GM21786 (cell line): ENCODE results near the gene ARMS2.

Experiments used
- ATAC-seq: cut with Tn5 transposase; IDR thresholded peaks from one replicate; pipeline ENCODE4 v1.9.1; 2021; ENCODE audit not compliant: unreplicated experiment

ARMS2 gene

DNA sequence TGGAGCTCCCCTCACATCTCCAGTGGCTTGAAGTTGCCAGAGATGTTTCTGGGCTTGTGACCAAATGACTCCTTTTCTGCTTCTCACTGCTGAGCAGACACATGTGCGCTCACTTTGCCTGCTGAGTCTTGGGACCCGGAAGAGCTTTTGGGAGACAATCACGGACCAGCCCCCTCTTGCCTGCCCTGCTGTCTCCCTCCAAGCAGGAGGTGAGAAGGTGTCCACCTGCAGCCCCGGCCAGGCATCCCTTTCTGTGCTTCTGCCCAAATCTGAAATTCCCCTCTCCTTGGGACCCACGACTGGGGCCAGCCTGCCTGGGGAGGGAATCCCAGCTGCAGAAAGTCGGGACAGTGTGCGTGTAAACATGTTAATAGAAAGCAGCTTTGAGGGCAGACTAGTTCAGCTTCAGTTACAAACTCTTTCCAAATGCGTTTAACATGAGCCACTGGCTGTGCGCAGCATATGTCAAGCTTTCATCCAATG is 38.6 kb downstream of the ARMS2 start:
- no peak for ATAC-seq

- no peak for ATAC-seq
These were observed 39.3 kb downstream of the ARMS2 start for GRCh38 chr10:122493761-122494160.

- no peak for ATAC-seq
These were observed 39.8 kb downstream of the ARMS2 start for GRCh38 chr10:122494173-122494820.

- ATAC-seq, result no peak
These were observed 40.4 kb downstream of the ARMS2 start for GRCh38 chr10:122494833-122495232.

GRCh38 chr10:122495406-122496340 is 41.2 kb downstream of the ARMS2 start:
- no peak for ATAC-seq

DNA sequence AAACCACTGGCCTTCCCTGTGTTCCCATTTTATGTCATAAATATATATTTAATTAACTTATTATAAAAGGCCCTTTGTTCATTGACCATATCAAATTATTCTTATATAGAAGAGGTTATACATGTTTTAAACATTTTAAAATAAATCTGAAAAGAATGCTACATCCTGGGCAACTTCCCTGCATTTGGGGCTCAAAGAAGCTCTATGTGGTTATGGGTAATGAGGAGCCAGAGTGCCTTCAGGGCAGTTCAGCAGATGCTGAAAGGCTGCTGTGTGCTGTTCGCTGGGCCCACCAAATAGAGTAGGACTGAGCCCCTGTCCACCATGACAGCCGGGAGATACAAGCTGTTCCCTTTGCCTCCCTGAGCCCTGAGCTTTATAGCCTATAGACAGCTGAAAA is 42.8 kb downstream of the ARMS2 start:
- no peak for ATAC-seq

GRCh38 chr10:122498521-122498920 is 44.1 kb downstream of the ARMS2 start:
- ATAC-seq, result no peak

- no peak for ATAC-seq
These were observed 44.6 kb downstream of the ARMS2 start for GRCh38 chr10:122499012-122499411.

- no peak for ATAC-seq
These were observed 45.1 kb downstream of the ARMS2 start for GRCh38 chr10:122499491-122499941.

- ATAC-seq, result no peak
These were observed 45.7 kb downstream of the ARMS2 start for GRCh38 chr10:122500194-122500593.

- no peak for ATAC-seq
These were observed 46.3 kb downstream of the ARMS2 start for GRCh38 chr10:122500726-122501125.

DNA sequence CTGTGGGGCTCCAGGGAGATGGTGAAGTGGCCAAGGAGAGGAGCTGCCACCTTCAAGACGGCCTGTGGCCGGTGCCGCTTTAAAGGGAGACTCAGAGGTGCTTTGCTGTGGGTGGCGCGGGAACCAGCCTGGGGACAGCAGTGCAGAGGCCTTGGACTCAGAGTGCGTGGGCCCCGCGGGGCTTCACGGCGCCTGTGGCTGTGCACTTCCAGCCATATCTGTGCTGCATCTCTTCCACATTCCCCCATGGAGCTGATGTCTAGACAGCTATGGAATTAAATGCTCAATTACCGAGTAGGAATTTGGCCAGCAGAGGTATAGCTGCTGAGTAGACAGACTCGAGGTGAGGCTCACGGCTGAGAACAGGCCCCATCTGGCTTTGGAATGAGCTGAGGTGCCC is 48.6 kb downstream of the ARMS2 start:
- ATAC-seq, result no peak

DNA sequence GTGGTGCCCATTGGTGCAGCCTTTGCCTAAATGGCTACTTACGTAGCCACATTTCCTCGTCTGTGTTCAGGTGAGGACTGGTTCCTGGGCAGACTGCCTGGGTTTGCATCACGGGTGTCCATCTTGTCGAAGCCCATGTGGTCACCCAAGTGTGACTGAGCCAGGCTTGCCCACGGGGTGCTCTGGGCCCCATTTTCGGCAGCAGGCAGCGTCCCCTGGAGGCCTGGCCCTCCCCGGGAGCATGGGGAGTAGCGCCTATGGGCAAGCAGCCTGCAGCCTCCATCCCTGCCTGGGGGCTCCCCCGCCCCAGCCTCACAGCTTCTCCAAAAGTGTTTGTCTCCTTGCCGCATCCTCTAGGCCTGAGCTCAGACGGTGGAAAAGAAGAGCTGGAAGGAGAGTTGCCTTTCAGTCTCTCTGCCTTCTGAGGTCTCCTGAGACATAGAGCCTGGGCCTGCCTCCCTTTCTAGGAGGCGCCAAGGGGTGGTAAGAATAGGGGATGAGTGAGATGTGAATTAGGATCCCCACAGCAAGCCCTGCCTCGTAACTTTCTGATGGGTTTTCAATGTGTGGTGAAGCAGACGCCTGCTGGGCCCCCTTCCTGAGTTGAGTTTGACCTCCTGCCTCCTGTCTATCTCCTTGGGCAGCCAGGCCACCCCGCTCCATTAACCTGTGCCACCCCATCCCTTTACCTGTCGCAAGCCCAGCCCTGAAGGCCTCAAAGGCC is 49.6 kb downstream of the ARMS2 start:
- ATAC-seq, result no peak

- ATAC-seq, result no peak
These were observed 50.1 kb downstream of the ARMS2 start for GRCh38 chr10:122504610-122504950.

- no peak for ATAC-seq
These were observed 50.6 kb downstream of the ARMS2 start for GRCh38 chr10:122505011-122505410.

DNA sequence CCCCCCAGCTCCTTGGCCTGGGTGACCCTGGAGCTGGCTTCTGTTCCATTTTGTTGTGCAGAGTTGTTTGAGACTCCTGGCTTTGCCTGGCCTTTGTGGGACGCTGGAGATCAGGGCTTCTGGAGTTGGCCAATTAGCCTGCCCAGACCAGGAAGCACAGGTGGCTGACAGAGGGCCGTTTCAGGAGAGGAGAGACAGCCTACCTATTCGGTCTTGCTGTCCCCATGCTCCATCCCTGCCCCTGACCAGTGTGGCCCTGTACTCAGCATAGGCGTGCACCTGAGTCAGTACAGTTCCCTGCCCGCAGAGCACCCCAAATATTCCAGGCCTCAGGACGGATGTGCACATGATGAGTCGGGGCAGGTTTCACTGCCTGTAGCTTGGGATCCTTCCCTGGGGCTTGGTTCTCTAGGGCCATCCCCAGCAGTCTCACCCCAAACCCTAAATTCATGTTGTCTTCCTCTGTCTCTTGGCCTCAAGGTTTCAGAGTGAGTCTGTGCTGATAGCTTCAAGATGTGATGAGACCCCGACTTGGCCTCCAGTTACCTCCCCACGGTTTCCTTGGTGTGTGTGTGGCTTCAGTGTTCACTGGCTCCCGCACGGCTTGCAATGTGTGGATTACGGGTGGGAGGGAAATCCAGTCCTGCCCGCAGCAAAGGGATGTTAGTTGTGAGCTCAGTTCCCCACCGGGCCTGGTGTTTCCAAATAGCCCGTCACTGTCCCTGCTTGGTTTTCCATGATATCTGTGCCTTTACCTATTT is 51.6 kb downstream of the ARMS2 start:
- ATAC-seq, result no peak
